OCI-LY1 (cell line): ENCODE data around the gene ROPN1L.

Experiments
- CTCF ChIP-seq: fragments of 200-600 bp; sonication (generic), shearing (Covaris generic); IDR thresholded peaks from 2 replicates; pipeline ENCODE4 v1.5.1; 2017; ENCODE audit warnings: mild to moderate bottlenecking, antibody characterized with exemption, low read length, moderate library complexity, mixed read lengths
- EZH2 ChIP-seq: fragments of 200-600 bp; sonication (generic), shearing (Covaris generic); IDR thresholded peaks from 2 replicates; pipeline ENCODE4 v1.8.0; 2017; ENCODE audit warnings: borderline replicate concordance, mixed run types, mild to moderate bottlenecking, antibody characterized with exemption, low read length, moderate library complexity, mixed read lengths

GRCh38 chr5:10464173-10464572 is 22.5 kb downstream of the ROPN1L start:
- no peak for TF ChIP-seq CTCF
- no peak for TF ChIP-seq EZH2
